Measurements from ENCODE around the gene AREL1. TPM values are rescaled to one million over a fixed set of nuclear protein-coding genes. Genes with fewer than 3 reads are reported as not detected.

The AREL1 gene
- total and polyA plus RNA-seq, 10 of the 15 experiments (the other 5 are each of a cell fraction or from before 2014, with no cell fraction given), result 6.2 to 40.4 (median 23.7) TPM

- Histone ChIP-seq H3K4me2 (ENCODE audit: control insufficient read depth, insufficient read depth) (peak within 1 kb of the TSS; percentile 90), H4K20me1 (ENCODE audit: control insufficient read depth, insufficient read depth) (no peaks in the 10 kb centered on the region), H3K27ac (ENCODE audit: control insufficient read depth, insufficient read depth) (no peak within 1 kb of the TSS), H3K9me3 (replicated peaks; ENCODE audit: control insufficient read depth, insufficient read depth, low read length) (no peaks in the 10 kb centered on the region), H3K79me2 (ENCODE audit: control insufficient read depth, insufficient read depth, low read length) (no peaks in the 10 kb centered on the region), H3K36me3 (ENCODE audit: control insufficient read depth in 2 of 2, insufficient read depth in 2 of 2, low read length in 1 of 2) (no peaks in the 10 kb centered on the region), H3K4me1 (ENCODE audit: control insufficient read depth, insufficient read depth, low read length) (peaks cover 15% of the 10 kb centered on the region), H2AFZ (ENCODE audit: control insufficient read depth, low read depth, low read length) (peak within 1 kb of the TSS; percentile 87), H3K27me3 (replicated peaks in 1 of 2; ENCODE audit: control insufficient read depth in 2 of 2, insufficient read depth in 2 of 2, low read length in 1 of 2) (peaks cover 0 to 1% of the 10 kb centered on the region in 2 experiments; a peak in 2 of 4 replicates), H3K9ac (ENCODE audit: control insufficient read depth, insufficient read depth, low read length) (no peak within 1 kb of the TSS), H3K4me3 (peak within 1 kb of the TSS; percentile 63)
- no TSS peak for BruUV-seq (replicated peaks)
- FAIRE-seq (no peak), DNase-seq (ENCODE audit: low read depth, low spot score) (no peak), ATAC-seq (peak; percentile 3; the same call in 2 of the 3 replicates)
- SMC1A ChIA-PET (ENCODE audit: uncharacterized antibody, unreplicated experiment), result interaction anchor here (0.9 kb wide), 1 partner anchor 170 kb away, joined by 3 read pairs; no protein-coding TSS in a partner anchor
- CTCF ChIA-PET, result interaction anchor here (1.0 to 2.8 kb wide), 11 partner anchors 9 to 210 kb away, joined by 3 to 14 read pairs (median 5); no protein-coding TSS in a partner anchor
- POLR2A ChIA-PET, result interaction anchor here (1.0 kb wide), 1 partner anchor 227 kb away, joined by 9 read pairs; no protein-coding TSS in a partner anchor
- in situ Hi-C loops (cut with MboI) (no loop called here), intact Hi-C loops (cut with micrococcal nuclease; ENCODE audit: unreplicated experiment) (loop anchor here (5.0 kb wide), 1 partner anchor 36 kb away; no protein-coding TSS in a partner anchor)
- WGBS (ENCODE audit: insufficient coverage, insufficient replicate concordance, low lambda C conversion rate, missing lambda C conversion rate), result 8% methylated on average over 58 of the region's 70 CpGs
- 0 out of 2 replicates have a peak, but pooled peaks have one; percentile 12 for TF ChIP-seq MEF2A (IDR thresholded peaks at IDR 0.05; ENCODE audit: insufficient read depth, low read depth, low read length)
- TF ChIP-seq, protein P1, sequence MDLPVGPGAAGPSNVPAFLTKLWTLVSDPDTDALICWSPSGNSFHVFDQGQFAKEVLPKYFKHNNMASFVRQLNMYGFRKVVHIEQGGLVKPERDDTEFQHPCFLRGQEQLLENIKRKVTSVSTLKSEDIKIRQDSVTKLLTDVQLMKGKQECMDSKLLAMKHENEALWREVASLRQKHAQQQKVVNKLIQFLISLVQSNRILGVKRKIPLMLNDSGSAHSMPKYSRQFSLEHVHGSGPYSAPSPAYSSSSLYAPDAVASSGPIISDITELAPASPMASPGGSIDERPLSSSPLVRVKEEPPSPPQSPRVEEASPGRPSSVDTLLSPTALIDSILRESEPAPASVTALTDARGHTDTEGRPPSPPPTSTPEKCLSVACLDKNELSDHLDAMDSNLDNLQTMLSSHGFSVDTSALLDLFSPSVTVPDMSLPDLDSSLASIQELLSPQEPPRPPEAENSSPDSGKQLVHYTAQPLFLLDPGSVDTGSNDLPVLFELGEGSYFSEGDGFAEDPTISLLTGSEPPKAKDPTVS (IDR thresholded peaks at IDR 0.05; ENCODE audit: low read depth, low read length), result no peak
- RAD21 ChIA-PET (ENCODE audit: unreplicated experiment), result interaction anchor here (1.5 kb wide), 1 partner anchor 8 kb away, joined by 3 read pairs; no protein-coding TSS in a partner anchor
Observed at GRCh38 chr14:74611650-74612349, 101.1 kb downstream of the AREL1 start, which contains the start of gene LTBP2. Gene LTBP2 (minus strand): TSS chr14:74612237. CDS start chr14:74611944, 293 bp downstream.

Small RNAs within 50 kb of the gene (small RNA-seq; reads per million reads assigned to genes)
- not detected for gene RF00409

Other genes with a start within 250 kb of the AREL1 start
Only the 7 nearest of the 9 such genes appear.
- gene ISCA2, start 219.3 kb downstream of the AREL1 start, total RNA-seq (2014; rRNA removed), result 25.1 and 33.5 TPM in 2 replicates
- 15.2 and 16.7 TPM in 2 replicates for gene ISCA2, start 219.3 kb downstream of the AREL1 start, total RNA-seq (2014; rRNA removed; fragmentation: Illumina TruSeq; extraction: Trizol)
- gene ISCA2, start 219.3 kb downstream of the AREL1 start, total RNA-seq (2021), result 32.7 and 34.5 TPM in 2 replicates
- 42.3 and 50.9 TPM in 2 replicates for gene ISCA2, start 219.3 kb downstream of the AREL1 start, polyA plus RNA-seq (2011; rRNA removed)
- 32.3 and 41.6 TPM in 2 replicates for gene ISCA2, start 219.3 kb downstream of the AREL1 start, polyA plus RNA-seq (2014; fragmentation: Illumina TruSeq; extraction: Trizol)
- gene ISCA2, start 219.3 kb downstream of the AREL1 start, polyA plus RNA-seq (2014; fragmentation: Nextera tagmentation; extraction: Ambion mirVana), result 10 to 100 TPM in 1 of 2 experiments, 1 to 10 TPM in 1; 7.5 to 22.5 TPM
- gene ISCA2, start 219.3 kb downstream of the AREL1 start, polyA plus RNA-seq (2014; rRNA removed), result 34.0 and 46.5 TPM in 2 replicates
- gene ISCA2, start 219.3 kb downstream of the AREL1 start, polyA plus RNA-seq (2016; fragmentation: Nextera tagmentation; extraction: Ambion mirVana), result 100 to 1,000 TPM; 104 to 116 TPM
- 0.06 and 0.16 TPM in 2 replicates for gene LTBP2, start 100.8 kb downstream of the AREL1 start, total RNA-seq (2014; rRNA removed)
- under 0.01 TPM in 1 of 2 replicates, not detected in the other for gene LTBP2, start 100.8 kb downstream of the AREL1 start, total RNA-seq (2014; rRNA removed; fragmentation: Illumina TruSeq; extraction: Trizol)
- 0.10 and 0.16 TPM in 2 replicates for gene LTBP2, start 100.8 kb downstream of the AREL1 start, total RNA-seq (2021)
- 0.05 and 0.10 TPM in 2 replicates for gene LTBP2, start 100.8 kb downstream of the AREL1 start, polyA plus RNA-seq (2011; rRNA removed)
- gene LTBP2, start 100.8 kb downstream of the AREL1 start, polyA plus RNA-seq (2014; fragmentation: Illumina TruSeq; extraction: Trizol), result 0.03 TPM in 1 of 2 replicates, not detected in the other
- under 1 TPM; 0.05 to 0.07 TPM for gene LTBP2, start 100.8 kb downstream of the AREL1 start, polyA plus RNA-seq (2014; fragmentation: Nextera tagmentation; extraction: Ambion mirVana)
- 0.05 and 0.20 TPM in 2 replicates for gene LTBP2, start 100.8 kb downstream of the AREL1 start, polyA plus RNA-seq (2014; rRNA removed)
- under 1 TPM; 0.08 to 0.23 TPM for gene LTBP2, start 100.8 kb downstream of the AREL1 start, polyA plus RNA-seq (2016; fragmentation: Nextera tagmentation; extraction: Ambion mirVana)
- 14.5 and 17.7 TPM in 2 replicates for gene FCF1, start 64 bp upstream of the AREL1 start, total RNA-seq (2014; rRNA removed)
- 43.1 and 43.9 TPM in 2 replicates for gene FCF1, start 64 bp upstream of the AREL1 start, total RNA-seq (2014; rRNA removed; fragmentation: Illumina TruSeq; extraction: Trizol)
- gene FCF1, start 64 bp upstream of the AREL1 start, total RNA-seq (2021), result 37.1 and 39.8 TPM in 2 replicates
- 55.5 and 78.4 TPM in 2 replicates for gene FCF1, start 64 bp upstream of the AREL1 start, polyA plus RNA-seq (2011; rRNA removed)
- 88.7 and 136 TPM in 2 replicates for gene FCF1, start 64 bp upstream of the AREL1 start, polyA plus RNA-seq (2014; fragmentation: Illumina TruSeq; extraction: Trizol)
- gene FCF1, start 64 bp upstream of the AREL1 start, polyA plus RNA-seq (2014; fragmentation: Nextera tagmentation; extraction: Ambion mirVana), result 1 to 10 TPM; 6.2 to 9.7 TPM
- 33.8 and 35.2 TPM in 2 replicates for gene FCF1, start 64 bp upstream of the AREL1 start, polyA plus RNA-seq (2014; rRNA removed)
- 10 to 100 TPM; 21.0 to 23.2 TPM for gene FCF1, start 64 bp upstream of the AREL1 start, polyA plus RNA-seq (2016; fragmentation: Nextera tagmentation; extraction: Ambion mirVana)
- 18.8 and 22.2 TPM in 2 replicates for gene YLPM1, start 50.2 kb upstream of the AREL1 start, total RNA-seq (2014; rRNA removed)
- 23.0 and 26.0 TPM in 2 replicates for gene YLPM1, start 50.2 kb upstream of the AREL1 start, total RNA-seq (2014; rRNA removed; fragmentation: Illumina TruSeq; extraction: Trizol)
- 45.1 and 47.0 TPM in 2 replicates for gene YLPM1, start 50.2 kb upstream of the AREL1 start, total RNA-seq (2021)
- gene YLPM1, start 50.2 kb upstream of the AREL1 start, polyA plus RNA-seq (2011; rRNA removed), result 14.2 and 17.9 TPM in 2 replicates
- 48.2 and 51.6 TPM in 2 replicates for gene YLPM1, start 50.2 kb upstream of the AREL1 start, polyA plus RNA-seq (2014; fragmentation: Illumina TruSeq; extraction: Trizol)
- gene YLPM1, start 50.2 kb upstream of the AREL1 start, polyA plus RNA-seq (2014; fragmentation: Nextera tagmentation; extraction: Ambion mirVana), result 10 to 100 TPM; 11.1 to 15.1 TPM
- gene YLPM1, start 50.2 kb upstream of the AREL1 start, polyA plus RNA-seq (2014; rRNA removed), result 16.2 and 17.9 TPM in 2 replicates
- 10 to 100 TPM; 17.7 to 18.4 TPM for gene YLPM1, start 50.2 kb upstream of the AREL1 start, polyA plus RNA-seq (2016; fragmentation: Nextera tagmentation; extraction: Ambion mirVana)
- gene PROX2, start 163.1 kb upstream of the AREL1 start, total RNA-seq (2014; rRNA removed), result 0.16 and 0.23 TPM in 2 replicates
- 0.27 and 0.37 TPM in 2 replicates for gene PROX2, start 163.1 kb upstream of the AREL1 start, total RNA-seq (2014; rRNA removed; fragmentation: Illumina TruSeq; extraction: Trizol)
- 0.11 and 0.33 TPM in 2 replicates for gene PROX2, start 163.1 kb upstream of the AREL1 start, total RNA-seq (2021)
- gene PROX2, start 163.1 kb upstream of the AREL1 start, polyA plus RNA-seq (2011; rRNA removed), result 0.03 and 0.11 TPM in 2 replicates
- gene PROX2, start 163.1 kb upstream of the AREL1 start, polyA plus RNA-seq (2014; fragmentation: Illumina TruSeq; extraction: Trizol), result 0.16 TPM in 1 of 2 replicates, not detected in the other
- under 1 TPM; 0.04 to 0.05 TPM for gene PROX2, start 163.1 kb upstream of the AREL1 start, polyA plus RNA-seq (2014; fragmentation: Nextera tagmentation; extraction: Ambion mirVana)
- 0.08 and 0.12 TPM in 2 replicates for gene PROX2, start 163.1 kb upstream of the AREL1 start, polyA plus RNA-seq (2014; rRNA removed)
- under 1 TPM; 0.28 to 0.42 TPM for gene PROX2, start 163.1 kb upstream of the AREL1 start, polyA plus RNA-seq (2016; fragmentation: Nextera tagmentation; extraction: Ambion mirVana)
- 64.7 and 67.0 TPM in 2 replicates for gene DLST, start 168.8 kb upstream of the AREL1 start, total RNA-seq (2014; rRNA removed)
- 68.3 and 72.9 TPM in 2 replicates for gene DLST, start 168.8 kb upstream of the AREL1 start, total RNA-seq (2014; rRNA removed; fragmentation: Illumina TruSeq; extraction: Trizol)
- gene DLST, start 168.8 kb upstream of the AREL1 start, total RNA-seq (2021), result 118 and 126 TPM in 2 replicates
- gene DLST, start 168.8 kb upstream of the AREL1 start, polyA plus RNA-seq (2011; rRNA removed), result 127 and 141 TPM in 2 replicates
- gene DLST, start 168.8 kb upstream of the AREL1 start, polyA plus RNA-seq (2014; fragmentation: Illumina TruSeq; extraction: Trizol), result 116 and 119 TPM in 2 replicates
- 10 to 100 TPM in 1 of 2 experiments, 1 to 10 TPM in 1; 2.9 to 12.2 TPM for gene DLST, start 168.8 kb upstream of the AREL1 start, polyA plus RNA-seq (2014; fragmentation: Nextera tagmentation; extraction: Ambion mirVana)
- 113 and 116 TPM in 2 replicates for gene DLST, start 168.8 kb upstream of the AREL1 start, polyA plus RNA-seq (2014; rRNA removed)
- gene DLST, start 168.8 kb upstream of the AREL1 start, polyA plus RNA-seq (2016; fragmentation: Nextera tagmentation; extraction: Ambion mirVana), result 10 to 100 TPM; 10.8 to 14.9 TPM
- gene RPS6KL1, start 210.2 kb upstream of the AREL1 start, total RNA-seq (2014; rRNA removed), result 3.5 and 4.7 TPM in 2 replicates
- 1.9 and 2.1 TPM in 2 replicates for gene RPS6KL1, start 210.2 kb upstream of the AREL1 start, total RNA-seq (2014; rRNA removed; fragmentation: Illumina TruSeq; extraction: Trizol)
- gene RPS6KL1, start 210.2 kb upstream of the AREL1 start, total RNA-seq (2021), result 2.8 and 4.2 TPM in 2 replicates
- 0.04 and 0.14 TPM in 2 replicates for gene RPS6KL1, start 210.2 kb upstream of the AREL1 start, polyA plus RNA-seq (2011; rRNA removed)
- 0.54 and 2.1 TPM in 2 replicates for gene RPS6KL1, start 210.2 kb upstream of the AREL1 start, polyA plus RNA-seq (2014; fragmentation: Illumina TruSeq; extraction: Trizol)
- under 1 TPM; 0.23 to 0.73 TPM for gene RPS6KL1, start 210.2 kb upstream of the AREL1 start, polyA plus RNA-seq (2014; fragmentation: Nextera tagmentation; extraction: Ambion mirVana)
- gene RPS6KL1, start 210.2 kb upstream of the AREL1 start, polyA plus RNA-seq (2014; rRNA removed), result 3.4 and 4.2 TPM in 2 replicates
- 1 to 10 TPM; 1.3 to 2.0 TPM for gene RPS6KL1, start 210.2 kb upstream of the AREL1 start, polyA plus RNA-seq (2016; fragmentation: Nextera tagmentation; extraction: Ambion mirVana)

Data from GM12878 (cell line).